ENCODE results near the gene ZC3H13.

The ZC3H13 gene

DNA sequence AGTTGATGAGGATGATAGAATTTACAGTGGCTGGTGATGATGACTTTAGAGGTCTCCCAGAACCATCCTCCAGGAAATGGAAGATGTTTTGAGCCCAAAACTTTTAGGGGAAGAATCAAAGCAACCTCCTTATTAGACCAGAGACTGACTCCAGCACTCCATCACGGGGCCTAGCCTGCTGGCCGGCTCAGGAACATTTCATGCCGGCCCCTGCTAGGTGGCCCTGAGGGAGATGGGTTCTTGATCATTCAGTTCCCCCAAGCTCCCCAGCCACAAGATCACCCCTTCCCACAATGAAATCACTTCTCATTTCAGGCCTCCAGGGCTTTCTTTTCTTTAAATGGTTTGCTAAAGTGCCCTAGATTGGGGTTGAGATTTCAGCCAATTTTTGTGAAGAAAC lies 121.3 kb downstream of the ZC3H13 start:
- no peaks in the 10 kb centered on the region for H3K79me2 ChIP-seq (ENCODE audit: control insufficient read depth, low read length)

DNA sequence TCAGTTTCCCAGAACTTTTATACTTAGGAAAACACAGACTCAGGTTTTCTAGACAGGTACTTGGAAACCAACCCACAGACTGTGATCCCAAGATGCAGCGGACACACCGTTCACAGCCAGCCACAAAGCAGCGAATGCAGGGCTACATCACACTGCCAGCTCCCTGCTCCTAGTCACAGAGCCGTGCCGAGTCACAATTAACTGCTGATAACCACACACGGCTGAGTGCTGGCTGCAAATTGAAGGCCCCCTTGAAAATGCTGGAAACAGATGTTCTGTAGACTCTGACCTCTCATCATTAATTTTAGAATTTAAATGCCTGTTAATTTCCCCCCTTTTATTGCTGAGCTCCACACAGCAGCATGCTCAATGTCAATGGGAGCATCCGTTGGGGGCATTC lies 122.4 kb downstream of the ZC3H13 start:
- no peaks in the 10 kb centered on the region for H3K36me3 ChIP-seq (ENCODE audit: control insufficient read depth, low read length)
- H3K9me2 ChIP-seq (replicated peaks; ENCODE audit: control insufficient read depth, low read length): no peaks in the 10 kb centered on the region; the same call in 1 of the 2 replicates
- H3K4me2 ChIP-seq (ENCODE audit: low read length): no peak overlapping the region
- TF ChIP-seq, protein P1, sequence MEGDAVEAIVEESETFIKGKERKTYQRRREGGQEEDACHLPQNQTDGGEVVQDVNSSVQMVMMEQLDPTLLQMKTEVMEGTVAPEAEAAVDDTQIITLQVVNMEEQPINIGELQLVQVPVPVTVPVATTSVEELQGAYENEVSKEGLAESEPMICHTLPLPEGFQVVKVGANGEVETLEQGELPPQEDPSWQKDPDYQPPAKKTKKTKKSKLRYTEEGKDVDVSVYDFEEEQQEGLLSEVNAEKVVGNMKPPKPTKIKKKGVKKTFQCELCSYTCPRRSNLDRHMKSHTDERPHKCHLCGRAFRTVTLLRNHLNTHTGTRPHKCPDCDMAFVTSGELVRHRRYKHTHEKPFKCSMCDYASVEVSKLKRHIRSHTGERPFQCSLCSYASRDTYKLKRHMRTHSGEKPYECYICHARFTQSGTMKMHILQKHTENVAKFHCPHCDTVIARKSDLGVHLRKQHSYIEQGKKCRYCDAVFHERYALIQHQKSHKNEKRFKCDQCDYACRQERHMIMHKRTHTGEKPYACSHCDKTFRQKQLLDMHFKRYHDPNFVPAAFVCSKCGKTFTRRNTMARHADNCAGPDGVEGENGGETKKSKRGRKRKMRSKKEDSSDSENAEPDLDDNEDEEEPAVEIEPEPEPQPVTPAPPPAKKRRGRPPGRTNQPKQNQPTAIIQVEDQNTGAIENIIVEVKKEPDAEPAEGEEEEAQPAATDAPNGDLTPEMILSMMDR (IDR thresholded peaks at IDR 0.05; ENCODE audit: low read depth, low read length, poor library complexity, severe bottlenecking): no peak
- no peak for TF ChIP-seq EZH2phosphoT487 (IDR thresholded peaks at IDR 0.05; ENCODE audit: borderline replicate concordance, low read length)
- H4K20me1 ChIP-seq (ENCODE audit: control insufficient read depth, insufficient read depth, low read depth, low read length): no peaks in the 10 kb centered on the region
- no peak overlapping the region for H3K4me3 ChIP-seq (ENCODE audit: low read length)
- no peak overlapping the region for H3K27ac ChIP-seq (ENCODE audit: low read depth, low read length)
- H3F3A ChIP-seq (ENCODE audit: control insufficient read depth, insufficient read depth): no peaks in the 10 kb centered on the region
- H3K27me3 ChIP-seq (ENCODE audit: control insufficient read depth, low read length): peaks cover 13% of the 10 kb centered on the region; the same call in 1 of the 2 replicates
- H3K79me2 ChIP-seq (ENCODE audit: control insufficient read depth, low read length): no peaks in the 10 kb centered on the region
- H3K4me1 ChIP-seq (ENCODE audit: control insufficient read depth, low read length): no peaks in the 10 kb centered on the region
- no peaks in the 10 kb centered on the region for H3K9me3 ChIP-seq (ENCODE audit: control insufficient read depth, insufficient read depth, low read length)

More for the DNA sequence above, 121.3 kb downstream of the ZC3H13 start:
- no peak overlapping the region for H3K4me3 ChIP-seq (ENCODE audit: low read length)
- H3K27ac ChIP-seq (ENCODE audit: low read depth, low read length): no peak overlapping the region
- peaks cover 15% of the 10 kb centered on the region; the same call in 1 of the 2 replicates for H3K27me3 ChIP-seq (ENCODE audit: control insufficient read depth, low read length)
- no peaks in the 10 kb centered on the region for H3K36me3 ChIP-seq (ENCODE audit: control insufficient read depth, low read length)
- no peaks in the 10 kb centered on the region for H3K9me3 ChIP-seq (ENCODE audit: control insufficient read depth, insufficient read depth, low read length)
- H3K9me2 ChIP-seq (replicated peaks; ENCODE audit: control insufficient read depth, low read length): no peaks in the 10 kb centered on the region; the same call in 1 of the 2 replicates
- H3K4me1 ChIP-seq (ENCODE audit: control insufficient read depth, low read length): no peaks in the 10 kb centered on the region
- no peaks in the 10 kb centered on the region for H4K20me1 ChIP-seq (ENCODE audit: control insufficient read depth, insufficient read depth, low read depth, low read length)
- H3F3A ChIP-seq (ENCODE audit: control insufficient read depth, insufficient read depth): no peaks in the 10 kb centered on the region
- no peak overlapping the region for H3K4me2 ChIP-seq (ENCODE audit: low read length)
- TF ChIP-seq EZH2phosphoT487 (IDR thresholded peaks at IDR 0.05; ENCODE audit: borderline replicate concordance, low read length): no peak
- TF ChIP-seq, protein P1 (IDR thresholded peaks at IDR 0.05; ENCODE audit: low read depth, low read length, poor library complexity, severe bottlenecking): no peak

DNA sequence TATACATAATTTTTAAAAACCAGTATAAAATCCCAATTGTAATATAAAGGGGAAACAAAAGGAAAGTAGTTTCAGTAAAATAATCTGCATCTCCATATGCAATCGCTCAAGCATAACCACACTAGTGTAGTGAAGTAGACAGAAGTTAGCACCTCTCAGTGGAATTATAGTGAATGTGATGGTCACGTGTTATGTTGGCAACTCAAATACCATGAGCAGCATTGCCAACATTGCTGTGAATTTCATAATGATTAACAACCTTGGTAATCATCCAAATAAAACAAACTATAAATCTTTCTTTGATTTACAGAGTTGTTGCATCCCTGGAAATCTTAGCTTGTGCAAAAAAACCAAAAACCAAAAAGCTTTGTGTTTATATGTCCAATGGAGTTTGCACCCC lies 123.7 kb downstream of the ZC3H13 start:
- no peaks in the 10 kb centered on the region for H3K9me3 ChIP-seq (ENCODE audit: control insufficient read depth, insufficient read depth, low read length)
- no peaks in the 10 kb centered on the region for H3K36me3 ChIP-seq (ENCODE audit: control insufficient read depth, low read length)
- TF ChIP-seq, protein P1 (IDR thresholded peaks at IDR 0.05; ENCODE audit: low read depth, low read length, poor library complexity, severe bottlenecking): no peak
- TF ChIP-seq EZH2phosphoT487 (IDR thresholded peaks at IDR 0.05; ENCODE audit: borderline replicate concordance, low read length): no peak
- H3F3A ChIP-seq (ENCODE audit: control insufficient read depth, insufficient read depth): no peaks in the 10 kb centered on the region
- H3K4me1 ChIP-seq (ENCODE audit: control insufficient read depth, low read length): no peaks in the 10 kb centered on the region
- peaks cover 12% of the 10 kb centered on the region; the same call in 1 of the 2 replicates for H3K27me3 ChIP-seq (ENCODE audit: control insufficient read depth, low read length)
- no peaks in the 10 kb centered on the region for H3K79me2 ChIP-seq (ENCODE audit: control insufficient read depth, low read length)
- H3K9me2 ChIP-seq (replicated peaks; ENCODE audit: control insufficient read depth, low read length): no peaks in the 10 kb centered on the region; the same call in 1 of the 2 replicates
- no peak overlapping the region for H3K27ac ChIP-seq (ENCODE audit: low read depth, low read length)
- no peak overlapping the region for H3K4me3 ChIP-seq (ENCODE audit: low read length)
- no peak overlapping the region for H3K4me2 ChIP-seq (ENCODE audit: low read length)
- no peaks in the 10 kb centered on the region for H4K20me1 ChIP-seq (ENCODE audit: control insufficient read depth, insufficient read depth, low read depth, low read length)

Measured in DOHH2 (cell line).